HEK293 (cell line): ENCODE results near the gene SLC1A3.

Experiments used
- ATF2 ChIP-seq: fragments of 450-650 bp; formaldehyde crosslinking; IDR thresholded peaks from 2 replicates; pipeline ENCODE4 v1.5.1; 2016; ENCODE audit warnings: missing biosample characterization, missing genetic modification characterization, low read depth
- BCL11B ChIP-seq: fragments of 450-650 bp; formaldehyde crosslinking; IDR thresholded peaks from 2 replicates; pipeline ENCODE4 v1.5.1; 2016; ENCODE audit warnings: low read depth, missing biosample characterization, missing genetic modification characterization
- GLI2 ChIP-seq: fragments of 450-650 bp; formaldehyde crosslinking; IDR thresholded peaks from 2 replicates; pipeline ENCODE4; 2017; ENCODE audit warnings: missing biosample characterization, missing genetic modification characterization, low read depth, borderline replicate concordance
- OSR2 ChIP-seq: fragments of 450-650 bp; formaldehyde crosslinking; IDR thresholded peaks from 2 replicates; pipeline ENCODE4 v1.5.1; 2016; ENCODE audit warnings: missing biosample characterization, missing genetic modification characterization
- PRDM6 ChIP-seq: fragments of 450-650 bp; formaldehyde crosslinking; IDR thresholded peaks from 2 replicates; pipeline ENCODE4 v1.5.1; 2017; ENCODE audit warnings: missing biosample characterization, missing genetic modification characterization
- SCRT2 ChIP-seq: fragments of 450-650 bp; formaldehyde crosslinking; IDR thresholded peaks from 2 replicates; pipeline ENCODE4 v1.5.1; 2016; ENCODE audit warnings: missing biosample characterization, missing genetic modification characterization
- SETDB1 ChIP-seq: IDR thresholded peaks from one replicate; pipeline ENCODE4 v1.6.1; 2017; ENCODE audit warnings: mild to moderate bottlenecking, low read length, moderate library complexity, mixed read lengths; ENCODE audit not compliant: insufficient read length
- SP7 ChIP-seq: fragments of 450-650 bp; formaldehyde crosslinking; IDR thresholded peaks from 2 replicates; pipeline ENCODE4 v1.5.1; 2016; ENCODE audit warnings: missing biosample characterization, missing genetic modification characterization
- YY1 ChIP-seq: fragments of 450-650 bp; formaldehyde crosslinking; IDR thresholded peaks from 2 replicates; pipeline ENCODE4 v1.5.1; 2018; ENCODE audit warnings: missing biosample characterization, missing genetic modification characterization
- ZBTB1 ChIP-seq: fragments of 450-650 bp; formaldehyde crosslinking; IDR thresholded peaks from 2 replicates; pipeline ENCODE4 v1.5.1; 2016; ENCODE audit warnings: missing biosample characterization, missing genetic modification characterization
- ZBTB49 ChIP-seq: fragments of 450-650 bp; formaldehyde crosslinking; IDR thresholded peaks from 2 replicates; pipeline ENCODE4 v1.5.1; 2016; ENCODE audit warnings: missing biosample characterization, missing genetic modification characterization, low read depth
- ZEB2 ChIP-seq: fragments of 450-650 bp; formaldehyde crosslinking; IDR thresholded peaks from 2 replicates; pipeline ENCODE4 v1.5.1; 2016; ENCODE audit warnings: missing biosample characterization, missing genetic modification characterization
- ZNF10 ChIP-seq: fragments of 450-650 bp; formaldehyde crosslinking; IDR thresholded peaks from 2 replicates; pipeline ENCODE4 v1.5.1; 2017; ENCODE audit warnings: missing biosample characterization, missing genetic modification characterization
- ZNF175 ChIP-seq: fragments of 450-650 bp; formaldehyde crosslinking; IDR thresholded peaks from 2 replicates; pipeline ENCODE4 v1.5.1; 2016; ENCODE audit warnings: missing biosample characterization, missing genetic modification characterization
- ZNF239 ChIP-seq: fragments of 450-650 bp; formaldehyde crosslinking; IDR thresholded peaks from 2 replicates; pipeline ENCODE4 v1.5.1; 2016; ENCODE audit warnings: missing biosample characterization, missing genetic modification characterization
- ZNF391 ChIP-seq: fragments of 450-650 bp; formaldehyde crosslinking; IDR thresholded peaks from 2 replicates; pipeline ENCODE4 v1.5.1; 2016; ENCODE audit warnings: low read depth, missing biosample characterization, missing genetic modification characterization, borderline replicate concordance
- ZNF398 ChIP-seq: fragments of 450-650 bp; formaldehyde crosslinking; IDR thresholded peaks from 2 replicates; pipeline ENCODE4 v1.5.1; 2017; ENCODE audit warnings: missing biosample characterization, missing genetic modification characterization
- ZNF449 ChIP-seq: fragments of 450-650 bp; formaldehyde crosslinking; IDR thresholded peaks from 2 replicates; pipeline ENCODE4 v1.5.1; 2017; ENCODE audit warnings: missing biosample characterization, mild to moderate bottlenecking, missing genetic modification characterization, moderate library complexity
- ZNF510 ChIP-seq: fragments of 450-650 bp; formaldehyde crosslinking; IDR thresholded peaks from 2 replicates; pipeline ENCODE4 v1.5.1; 2018; ENCODE audit warnings: mild to moderate bottlenecking, missing genetic modification characterization, missing biosample characterization; ENCODE audit not compliant: insufficient replicate concordance
- ZNF513 ChIP-seq: fragments of 450-650 bp; IDR thresholded peaks from 2 replicates; pipeline ENCODE4 v1.5.1; 2018; ENCODE audit warnings: missing biosample characterization, missing genetic modification characterization
- ZNF654 ChIP-seq: fragments of 450-650 bp; formaldehyde crosslinking; IDR thresholded peaks from 2 replicates; pipeline ENCODE4 v1.5.1; 2016; ENCODE audit warnings: low read depth, missing biosample characterization, missing genetic modification characterization
- ZNF692 ChIP-seq: fragments of 450-650 bp; formaldehyde crosslinking; IDR thresholded peaks from 2 replicates; pipeline ENCODE4 v1.5.1; 2016; ENCODE audit warnings: missing biosample characterization, missing genetic modification characterization
- ZNF791 ChIP-seq: fragments of 450-650 bp; formaldehyde crosslinking; IDR thresholded peaks from 2 replicates; pipeline ENCODE4 v1.5.1; 2016; ENCODE audit warnings: missing biosample characterization, missing genetic modification characterization
- ZSCAN18 ChIP-seq: fragments of 450-650 bp; formaldehyde crosslinking; IDR thresholded peaks from 2 replicates; pipeline ENCODE4 v1.5.1; 2016; ENCODE audit warnings: missing biosample characterization, missing genetic modification characterization

SLC1A3 gene

GRCh38 chr5:36640949-36641348, 34.5 kb downstream of the SLC1A3 start (continued):
- no peak for TF ChIP-seq ZNF10
- no peak for TF ChIP-seq ZNF654
- no peak for TF ChIP-seq ZBTB49
- TF ChIP-seq ZNF510 (tag by site-specific recombination): no peak
- no peak for TF ChIP-seq ZNF398 (tag by site-specific recombination)
- no peak for TF ChIP-seq BCL11B (tag by site-specific recombination)
- peak; percentile 30; the same call in 1 of the 2 replicates for TF ChIP-seq ZEB2 (tag by site-specific recombination)
- no peak for TF ChIP-seq ZNF239
- TF ChIP-seq ZNF391 (tag by site-specific recombination): no peak
- no peak for TF ChIP-seq ZNF513
- TF ChIP-seq ZNF692 (tag by site-specific recombination): peak; percentile 58; the same call in 1 of the 2 replicates
- TF ChIP-seq ZNF449: no peak
- TF ChIP-seq SCRT2: no peak
- TF ChIP-seq SP7: no peak
- no peak for TF ChIP-seq OSR2
- no peak for TF ChIP-seq ZBTB1 (tag by site-specific recombination)
- TF ChIP-seq GLI2 (tag by site-specific recombination): no peak
- no peak for TF ChIP-seq ZNF175 (tag by site-specific recombination)
- no peak for TF ChIP-seq YY1 (tag by site-specific recombination)
- TF ChIP-seq ZNF791: no peak
- TF ChIP-seq ATF2: 0 out of 2 replicates have a peak, but pooled peaks have one; percentile 46
- no peak for TF ChIP-seq PRDM6 (tag by site-specific recombination)
- TF ChIP-seq ZSCAN18 (tag by site-specific recombination): peak; percentile 26; the same call in 1 of the 2 replicates
- no peak for TF ChIP-seq SETDB1
